A549 (cell line): ENCODE measurements around the gene ADRA2A.

ENCODE experiments used
- CTCF ChIP-seq: fragments of >200 bp; sonication (Bioruptor Twin); formaldehyde crosslinking; IDR thresholded peaks from 3 replicates; pipeline ENCODE4 v1.5.1; 2016
- FOXS1 ChIP-seq: fragments of 250-450 bp; sonication (Bioruptor Pico); IDR thresholded peaks from 2 replicates; pipeline ENCODE4 v1.5.0; 2020; ENCODE audit warnings: mild to moderate bottlenecking, moderate library complexity
- HMGXB4 ChIP-seq: fragments of 250-450 bp; sonication (Bioruptor Pico); IDR thresholded peaks from 2 replicates; pipeline ENCODE4 v1.5.0; 2021; ENCODE audit warnings: mild to moderate bottlenecking, moderate library complexity, borderline replicate concordance
- KDM1A ChIP-seq: fragments of 200-600 bp; sonication (generic); IDR thresholded peaks from 2 replicates; pipeline ENCODE4 v1.6.1; 2016; ENCODE audit warnings: low read depth, mild to moderate bottlenecking
- MAFK ChIP-seq: fragments of 450-650 bp; IDR thresholded peaks from 2 replicates; pipeline ENCODE4 v1.6.1; 2014; ENCODE audit not compliant: partially characterized antibody
- MAX ChIP-seq: IDR thresholded peaks from 2 replicates; pipeline ENCODE4 v1.6.1; 2012
- POLR2A ChIP-seq: IDR thresholded peaks from 2 replicates; pipeline ENCODE4 v1.6.1; 2012; ENCODE audit warnings: mild to moderate bottlenecking, low read length
- REST ChIP-seq: fragments of 200-600 bp; sonication (generic); IDR thresholded peaks from 2 replicates; pipeline ENCODE4 v1.6.1; 2016; ENCODE audit warnings: antibody characterized with exemption, mild to moderate bottlenecking, moderate library complexity
- RFX5 ChIP-seq: fragments of 450-650 bp; IDR thresholded peaks from 2 replicates; pipeline ENCODE4 v1.7.1; 2014; ENCODE audit warnings: antibody characterized with exemption, mild to moderate bottlenecking, moderate library complexity
- SREBF2 ChIP-seq: fragments of 450-650 bp; IDR thresholded peaks from 2 replicates; pipeline ENCODE4 v1.6.1; 2014; ENCODE audit warnings: mild to moderate bottlenecking, moderate library complexity
- USF2 ChIP-seq: fragments of 450-650 bp; IDR thresholded peaks from 2 replicates; pipeline ENCODE4 v1.6.1; 2014; ENCODE audit warnings: antibody characterized with exemption
- ZSCAN20 ChIP-seq: fragments of 250-450 bp; sonication (Bioruptor Pico); IDR thresholded peaks from 2 replicates; pipeline ENCODE4 v1.8.0; 2022; ENCODE audit warnings: mild to moderate bottlenecking, moderate library complexity

GRCh38 chr10:111110771-111111170 is 33.9 kb downstream of the ADRA2A start:
- TF ChIP-seq CTCF: no peak
- TF ChIP-seq FOXS1 (CRISPR knock-in tag): no peak
- TF ChIP-seq USF2: no peak
- TF ChIP-seq SREBF2: no peak
- no peak for TF ChIP-seq MAX
- TF ChIP-seq RFX5: no peak
- no peak for TF ChIP-seq HMGXB4 (CRISPR knock-in tag)
- no peak for TF ChIP-seq POLR2A
- no peak for TF ChIP-seq REST
- no peak for TF ChIP-seq MAFK
- TF ChIP-seq ZSCAN20: no peak
- TF ChIP-seq KDM1A: no peak
